ENCODE data around the gene ADARB2.

ADARB2 gene

GRCh38 chr10:1132584-1132983 lies 604.7 kb downstream of the ADARB2 start:
- no peak for DNase-seq

GRCh38 chr10:1130995-1131790 lies 606.1 kb downstream of the ADARB2 start:
- no peak for DNase-seq

- no peak for DNase-seq
These were observed 607.1 kb downstream of the ADARB2 start for GRCh38 chr10:1130226-1130625.

- no peak for DNase-seq
These were observed 608.7 kb downstream of the ADARB2 start for GRCh38 chr10:1128649-1129048.

GRCh38 chr10:1128115-1128514 lies 609.2 kb downstream of the ADARB2 start:
- no peak for DNase-seq

GRCh38 chr10:1127629-1128028 lies 609.7 kb downstream of the ADARB2 start:
- DNase-seq: no peak
